K562 (cell line): ENCODE results near the gene AMBRA1. TPM values are rescaled to one million over a fixed set of nuclear protein-coding genes. Genes with fewer than 3 reads are reported as not detected.
A peak's percentile ranks its signal among the peaks of the same experiment; 100 is the strongest.

ENCODE experiments used
- BRD9 ChIP-seq: fragments of 450-650 bp; IDR thresholded peaks from 2 replicates; pipeline ENCODE4 v1.6.1; 2018; ENCODE audit warnings: low read depth; ENCODE audit not compliant: partially characterized antibody
- DPF2 ChIP-seq: fragments of 450-650 bp; IDR thresholded peaks from 2 replicates; pipeline ENCODE4 v1.6.1; 2016
- EHMT2 ChIP-seq: fragments of 450-650 bp; IDR thresholded peaks from 2 replicates; pipeline ENCODE4 v1.6.1; 2018; ENCODE audit warnings: antibody characterized with exemption
- GATA2 ChIP-seq: sonication (generic); formaldehyde crosslinking; IDR thresholded peaks from 2 replicates; pipeline ENCODE4 v1.4.0; 2020; ENCODE audit warnings: mild to moderate bottlenecking, missing genetic modification reagents
- HLTF ChIP-seq: fragments of 450-650 bp; IDR thresholded peaks from 2 replicates; pipeline ENCODE4 v1.6.1; 2016
- HOXB6 ChIP-seq: fragments of 250-450 bp; sonication (Bioruptor Pico); IDR thresholded peaks from 2 replicates; pipeline ENCODE4 v1.5.1; 2022; ENCODE audit warnings: mild to moderate bottlenecking, borderline replicate concordance
- KLF10 ChIP-seq: fragments of 250-450 bp; sonication (Bioruptor Pico); IDR thresholded peaks from 2 replicates; pipeline ENCODE4 v1.6.1; 2021; ENCODE audit warnings: matching md5 sums
- RAD21 ChIP-seq, 2 experiments: fragments of 250-450 bp in 1 of 2; fragments of 450-650 bp in 1 of 2; sonication (Bioruptor Pico) in 1 of 2; formaldehyde crosslinking in 1 of 2; IDR thresholded peaks in 1 of 2; conservative IDR thresholded peaks in 1 of 2; 2 replicates each; pipeline versions ENCODE4 v1.4.0 to v1.8.0; 2020 to 2022; ENCODE audit warnings: mild to moderate bottlenecking in 2 of 2, moderate library complexity in 1 of 2
- RB1 ChIP-seq: fragments of 450-650 bp; IDR thresholded peaks from 2 replicates; pipeline ENCODE4 v1.6.1; 2017; ENCODE audit warnings: low read depth, mild to moderate bottlenecking
- ZNF436 ChIP-seq: fragments of 250-450, 450-650 bp; sonication (Bioruptor Pico); formaldehyde crosslinking; IDR thresholded peaks from 2 replicates; pipeline ENCODE4 v1.7.0; 2020; ENCODE audit warnings: mild to moderate bottlenecking
- ZNF764 ChIP-seq: fragments of 250-450 bp; sonication (Bioruptor Pico); IDR thresholded peaks from 2 replicates; pipeline ENCODE4 v1.4.0; 2020; ENCODE audit warnings: low read depth, mild to moderate bottlenecking, moderate library complexity
- polyA plus RNA-seq, 8 experiments: library from polyadenylated mRNA; depleted of rRNA in 4 of 8; stranded (reverse) in 5 of 8; unstranded in 3 of 8; fragments of >200 nt; fragmentation: Nextera tagmentation in 2 of 8; fragmentation: Illumina TruSeq in 1 of 8; extraction: Ambion mirVana in 2 of 8; extraction: Trizol in 1 of 8; gene quantifications; 2 replicates each; pipeline versions ENCODE4 v1.2.1 to v1.2.3, GENCODE V29; 2011 to 2014; ENCODE audit warnings: inconsistent platforms in 1 of 8, missing spikeins in 1 of 8
- total RNA-seq, 7 experiments: library from RNA; depleted of rRNA in 6 of 7; stranded (reverse); fragments of >200 nt in 6 of 7; fragmentation: Illumina TruSeq in 2 of 7; extraction: Trizol in 2 of 7; gene quantifications; 2 replicates each; pipeline versions ENCODE4 v1.2.1 to v1.2.3, GENCODE V29; 2011 to 2021; ENCODE audit warnings: low replicate concordance in 1 of 7
- TF ChIP-seq, protein P1 (sequence below), 2 experiments: fragments of 450-650 bp; formaldehyde crosslinking in 1 of 2; IDR thresholded peaks; 2 replicates each; pipeline versions ENCODE4 v1.4.0 to v1.6.1; 2014 to 2020; ENCODE audit warnings: mild to moderate bottlenecking in 2 of 2, borderline replicate concordance in 1 of 2, low read depth in 1 of 2
- TF ChIP-seq, protein P2 (sequence below): fragments of 150-350 bp; conservative IDR thresholded peaks from 2 replicates; pipeline ENCODE4 v1.6.1; 2014; ENCODE audit warnings: low read length
- TF ChIP-seq, protein P3 (sequence below): fragments of 450-650 bp; formaldehyde crosslinking; IDR thresholded peaks from 2 replicates; pipeline ENCODE4 v1.4.0; 2022; ENCODE audit warnings: missing genetic modification characterization

Gene AMBRA1
- total and polyA plus RNA-seq, 9 of the 15 experiments (the other 6 are each of a cell fraction or from before 2014, with no cell fraction given): 0.15 to 24.5 (median 13.0) TPM

DNA sequence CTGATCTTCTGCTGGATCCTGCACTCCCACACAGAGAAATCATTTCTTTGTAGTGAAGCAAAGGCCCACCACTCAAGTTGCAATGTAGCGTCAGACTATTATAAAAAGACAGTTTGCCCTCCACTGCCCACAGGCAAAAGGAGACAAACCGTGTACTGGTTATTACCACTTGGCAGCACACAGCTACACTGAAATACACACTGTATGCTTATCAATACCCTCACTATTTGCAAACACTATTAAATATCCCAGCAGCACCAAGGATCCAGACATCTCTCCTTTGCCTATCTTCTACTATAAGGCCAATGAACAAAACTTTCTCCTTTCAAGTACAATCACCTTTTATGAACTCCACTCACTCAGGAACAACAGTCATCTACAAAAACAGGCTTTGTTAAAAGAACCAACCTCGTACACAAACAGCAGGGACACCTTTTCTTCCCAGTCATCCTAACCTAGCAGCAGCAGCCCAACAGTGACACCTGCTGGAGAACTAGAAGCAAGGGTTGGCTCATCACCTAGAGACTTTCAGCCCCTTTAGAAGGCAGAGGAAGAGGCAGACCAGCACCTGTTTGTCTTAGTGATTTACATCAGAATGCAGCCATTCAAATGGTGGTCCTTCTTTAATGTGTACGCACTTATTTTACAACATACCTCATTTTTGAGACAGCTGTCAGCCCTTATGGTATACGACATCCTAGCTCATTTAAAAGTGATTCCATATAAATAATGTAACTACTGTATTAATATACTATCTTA is 56.1 kb downstream of the AMBRA1 start (continued):
- TF ChIP-seq, protein P1, sequence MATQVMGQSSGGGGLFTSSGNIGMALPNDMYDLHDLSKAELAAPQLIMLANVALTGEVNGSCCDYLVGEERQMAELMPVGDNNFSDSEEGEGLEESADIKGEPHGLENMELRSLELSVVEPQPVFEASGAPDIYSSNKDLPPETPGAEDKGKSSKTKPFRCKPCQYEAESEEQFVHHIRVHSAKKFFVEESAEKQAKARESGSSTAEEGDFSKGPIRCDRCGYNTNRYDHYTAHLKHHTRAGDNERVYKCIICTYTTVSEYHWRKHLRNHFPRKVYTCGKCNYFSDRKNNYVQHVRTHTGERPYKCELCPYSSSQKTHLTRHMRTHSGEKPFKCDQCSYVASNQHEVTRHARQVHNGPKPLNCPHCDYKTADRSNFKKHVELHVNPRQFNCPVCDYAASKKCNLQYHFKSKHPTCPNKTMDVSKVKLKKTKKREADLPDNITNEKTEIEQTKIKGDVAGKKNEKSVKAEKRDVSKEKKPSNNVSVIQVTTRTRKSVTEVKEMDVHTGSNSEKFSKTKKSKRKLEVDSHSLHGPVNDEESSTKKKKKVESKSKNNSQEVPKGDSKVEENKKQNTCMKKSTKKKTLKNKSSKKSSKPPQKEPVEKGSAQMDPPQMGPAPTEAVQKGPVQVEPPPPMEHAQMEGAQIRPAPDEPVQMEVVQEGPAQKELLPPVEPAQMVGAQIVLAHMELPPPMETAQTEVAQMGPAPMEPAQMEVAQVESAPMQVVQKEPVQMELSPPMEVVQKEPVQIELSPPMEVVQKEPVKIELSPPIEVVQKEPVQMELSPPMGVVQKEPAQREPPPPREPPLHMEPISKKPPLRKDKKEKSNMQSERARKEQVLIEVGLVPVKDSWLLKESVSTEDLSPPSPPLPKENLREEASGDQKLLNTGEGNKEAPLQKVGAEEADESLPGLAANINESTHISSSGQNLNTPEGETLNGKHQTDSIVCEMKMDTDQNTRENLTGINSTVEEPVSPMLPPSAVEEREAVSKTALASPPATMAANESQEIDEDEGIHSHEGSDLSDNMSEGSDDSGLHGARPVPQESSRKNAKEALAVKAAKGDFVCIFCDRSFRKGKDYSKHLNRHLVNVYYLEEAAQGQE (IDR thresholded peaks at IDR 0.05; ENCODE audit: borderline replicate concordance): peak; percentile 82
- TF ChIP-seq, protein P1 (CRISPR knock-in tag; IDR thresholded peaks at IDR 0.05; ENCODE audit: low read depth): no peak
- peak; percentile 92 for TF ChIP-seq RAD21 (CRISPR knock-in tag; conservative IDR thresholded peaks at IDR 0.05 in 1 of 2, IDR thresholded peaks at IDR 0.05 in 1 of 2)
- no peak for TF ChIP-seq ZNF436 (CRISPR knock-in tag)
- TF ChIP-seq HLTF: 0 out of 2 replicates have a peak, but pooled peaks have one; percentile 47
- TF ChIP-seq GATA2 (CRISPR knock-in tag): no peak
- TF ChIP-seq, protein P2, sequence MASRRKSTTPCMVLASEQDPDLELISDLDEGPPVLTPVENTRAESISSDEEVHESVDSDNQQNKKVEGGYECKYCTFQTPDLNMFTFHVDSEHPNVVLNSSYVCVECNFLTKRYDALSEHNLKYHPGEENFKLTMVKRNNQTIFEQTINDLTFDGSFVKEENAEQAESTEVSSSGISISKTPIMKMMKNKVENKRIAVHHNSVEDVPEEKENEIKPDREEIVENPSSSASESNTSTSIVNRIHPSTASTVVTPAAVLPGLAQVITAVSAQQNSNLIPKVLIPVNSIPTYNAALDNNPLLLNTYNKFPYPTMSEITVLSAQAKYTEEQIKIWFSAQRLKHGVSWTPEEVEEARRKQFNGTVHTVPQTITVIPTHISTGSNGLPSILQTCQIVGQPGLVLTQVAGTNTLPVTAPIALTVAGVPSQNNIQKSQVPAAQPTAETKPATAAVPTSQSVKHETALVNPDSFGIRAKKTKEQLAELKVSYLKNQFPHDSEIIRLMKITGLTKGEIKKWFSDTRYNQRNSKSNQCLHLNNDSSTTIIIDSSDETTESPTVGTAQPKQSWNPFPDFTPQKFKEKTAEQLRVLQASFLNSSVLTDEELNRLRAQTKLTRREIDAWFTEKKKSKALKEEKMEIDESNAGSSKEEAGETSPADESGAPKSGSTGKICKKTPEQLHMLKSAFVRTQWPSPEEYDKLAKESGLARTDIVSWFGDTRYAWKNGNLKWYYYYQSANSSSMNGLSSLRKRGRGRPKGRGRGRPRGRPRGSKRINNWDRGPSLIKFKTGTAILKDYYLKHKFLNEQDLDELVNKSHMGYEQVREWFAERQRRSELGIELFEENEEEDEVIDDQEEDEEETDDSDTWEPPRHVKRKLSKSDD: no peak
- no peak for TF ChIP-seq HOXB6 (CRISPR knock-in tag)
- TF ChIP-seq ZNF764: no peak
- TF ChIP-seq KLF10 (CRISPR knock-in tag): no peak
- 0 out of 2 replicates have a peak, but pooled peaks have one; percentile 36 for TF ChIP-seq EHMT2
- TF ChIP-seq, protein P3, sequence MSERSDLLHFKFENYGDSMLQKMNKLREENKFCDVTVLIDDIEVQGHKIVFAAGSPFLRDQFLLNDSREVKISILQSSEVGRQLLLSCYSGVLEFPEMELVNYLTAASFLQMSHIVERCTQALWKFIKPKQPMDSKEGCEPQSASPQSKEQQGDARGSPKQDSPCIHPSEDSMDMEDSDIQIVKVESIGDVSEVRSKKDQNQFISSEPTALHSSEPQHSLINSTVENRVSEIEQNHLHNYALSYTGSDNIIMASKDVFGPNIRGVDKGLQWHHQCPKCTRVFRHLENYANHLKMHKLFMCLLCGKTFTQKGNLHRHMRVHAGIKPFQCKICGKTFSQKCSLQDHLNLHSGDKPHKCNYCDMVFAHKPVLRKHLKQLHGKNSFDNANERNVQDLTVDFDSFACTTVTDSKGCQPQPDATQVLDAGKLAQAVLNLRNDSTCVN (CRISPR knock-in tag): no peak
- TF ChIP-seq RB1: peak; percentile 46; the same call in 1 of the 2 replicates
- 0 out of 2 replicates have a peak, but pooled peaks have one; percentile 41 for TF ChIP-seq DPF2
- peak; percentile 52 for TF ChIP-seq BRD9
